Stimulated activated CD4-positive, alpha-beta T cell treated with anti-CD3 and anti-CD28 coated beads, Interleukin-4, amount 100 ng/mL, for 48 hours (primary cell): ENCODE results near the gene NECTIN1.

ENCODE experiments used
- DNase-seq, 2 donors: peaks; one replicate each; pipeline ENCODE4 v3.0.0-alpha.2; 2020; ENCODE audit warnings: low read depth in 2 of 2

The NECTIN1 gene

GRCh38 chr11:119729951-119730613, 1.1 kb upstream of the NECTIN1 start:
- no peak for DNase-seq

- no peak for DNase-seq
Observed at GRCh38 chr11:119729581-119729927, 554 bp upstream of the NECTIN1 start.

DNA sequence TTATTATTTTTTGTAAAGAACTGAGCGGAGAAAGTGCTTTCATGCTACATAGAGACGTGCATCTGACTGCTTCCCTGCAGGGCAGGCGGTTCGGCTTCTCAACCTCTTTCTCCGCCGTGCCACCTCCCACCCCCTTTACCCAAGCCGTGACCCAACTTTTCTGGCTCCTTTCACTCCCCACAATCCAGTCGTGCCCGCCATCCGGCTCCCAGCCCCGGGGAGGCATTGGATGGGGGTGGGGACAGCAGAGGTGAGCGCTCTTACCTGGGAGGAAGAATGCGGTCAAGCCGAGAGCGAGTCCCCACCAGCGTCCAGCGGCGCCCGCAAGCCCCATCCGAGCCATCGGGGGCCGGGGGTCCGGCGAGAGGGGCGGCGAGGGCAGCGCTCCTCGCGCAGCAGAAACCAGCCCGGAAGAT, 781 bp downstream of the NECTIN1 start:
- DNase-seq = no peak

DNA sequence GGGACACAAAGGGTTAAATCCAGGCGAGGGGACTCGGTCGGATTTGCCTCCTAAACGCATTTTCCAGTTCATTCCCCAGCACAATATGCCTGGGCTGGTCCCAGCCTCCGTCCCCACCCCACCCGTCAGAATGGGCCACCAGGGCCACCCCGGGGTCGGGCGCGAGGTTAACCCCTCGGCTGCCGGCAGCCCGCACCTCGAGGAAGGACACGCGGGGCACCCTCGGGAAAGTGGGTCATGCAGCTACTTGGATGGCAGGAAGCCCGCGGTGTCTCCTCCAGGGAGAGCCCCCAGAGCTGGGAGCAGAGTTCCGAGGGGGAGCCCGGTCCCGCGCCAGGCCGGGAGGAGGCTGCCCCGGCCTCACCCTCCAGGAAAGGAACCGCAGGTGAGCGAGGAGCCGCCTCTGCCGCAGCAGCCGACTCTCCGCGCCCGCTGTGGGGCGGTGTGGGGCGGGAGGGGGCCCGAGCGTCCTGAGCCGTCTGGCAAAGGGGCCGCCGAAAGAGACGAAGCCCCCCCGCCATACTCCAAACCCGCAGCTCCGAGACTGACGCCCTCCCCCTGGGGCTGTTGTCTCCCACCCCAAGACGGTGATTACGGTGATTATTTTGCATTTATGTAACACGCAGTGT, 1.4 kb downstream of the NECTIN1 start:
- no peak for DNase-seq

DNA sequence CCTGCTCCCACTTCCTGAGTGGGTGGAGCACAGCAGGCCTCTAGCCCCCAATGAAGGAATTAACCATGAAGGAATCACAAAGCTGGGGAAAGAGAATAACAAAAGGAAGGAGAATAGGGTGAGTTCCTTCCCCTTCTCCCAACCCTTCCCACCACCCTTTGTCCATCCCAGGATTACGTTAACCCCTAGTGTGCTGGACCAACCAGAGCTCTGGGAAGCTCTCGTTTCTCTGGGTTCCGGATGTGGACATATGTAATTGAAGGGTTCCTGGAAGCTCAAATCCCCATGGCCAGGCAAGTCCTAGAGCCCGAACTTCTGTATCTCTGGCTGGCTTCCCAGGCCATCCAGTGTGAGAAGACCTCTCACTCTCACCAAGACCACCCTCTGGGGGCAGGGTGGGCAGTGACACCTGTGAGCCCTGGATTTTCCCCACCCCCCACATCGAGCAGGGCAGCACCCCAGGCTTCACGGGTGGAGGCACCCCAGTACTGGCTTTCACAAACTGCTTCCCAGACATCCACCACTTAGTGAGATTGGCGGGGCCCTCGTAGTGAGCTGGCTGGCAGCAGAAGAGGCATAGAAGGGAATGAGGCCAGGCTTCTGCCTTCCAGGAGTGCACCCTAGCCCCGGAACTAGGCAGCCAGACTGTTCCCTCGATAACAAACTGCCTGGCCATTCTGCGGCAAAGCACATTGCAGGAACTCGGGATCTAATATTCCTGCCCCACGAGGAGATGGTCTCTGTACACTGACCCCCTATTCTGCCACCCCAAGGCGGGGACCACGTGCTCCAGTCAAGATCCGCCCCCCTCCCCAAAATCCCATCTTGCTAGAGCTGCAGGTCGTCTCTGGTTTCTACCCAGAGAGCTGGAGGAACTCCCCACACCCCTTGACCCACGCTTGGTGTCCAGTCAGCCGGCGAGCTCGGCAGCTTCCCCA, 2.1 kb downstream of the NECTIN1 start:
- DNase-seq = no peak

GRCh38 chr11:119726150-119726553, 2.8 kb downstream of the NECTIN1 start:
- no peak for DNase-seq

DNA sequence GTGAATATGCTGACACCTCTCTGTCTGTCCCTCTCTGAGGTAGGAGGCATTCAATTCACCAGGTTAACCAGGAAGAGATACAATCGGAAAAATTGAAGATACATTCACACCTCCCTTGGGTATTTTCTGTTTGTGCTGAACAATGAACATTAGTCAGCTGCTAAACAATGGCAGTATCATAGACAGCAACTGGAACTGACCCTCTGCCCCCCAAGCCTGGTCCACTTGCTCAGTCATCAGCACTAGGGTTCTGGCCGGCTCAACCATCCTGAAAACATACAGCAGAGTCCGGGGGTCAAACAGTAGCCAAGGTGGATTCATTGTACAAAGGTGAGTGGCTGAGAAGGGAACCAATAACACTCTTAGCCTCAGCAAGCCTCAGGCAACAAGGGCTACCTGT, 4.0 kb downstream of the NECTIN1 start:
- DNase-seq = no peak

- no peak for DNase-seq
Observed at GRCh38 chr11:119723952-119724325, 5.1 kb downstream of the NECTIN1 start.

GRCh38 chr11:119723243-119723951, 5.6 kb downstream of the NECTIN1 start:
- DNase-seq = no peak

DNA sequence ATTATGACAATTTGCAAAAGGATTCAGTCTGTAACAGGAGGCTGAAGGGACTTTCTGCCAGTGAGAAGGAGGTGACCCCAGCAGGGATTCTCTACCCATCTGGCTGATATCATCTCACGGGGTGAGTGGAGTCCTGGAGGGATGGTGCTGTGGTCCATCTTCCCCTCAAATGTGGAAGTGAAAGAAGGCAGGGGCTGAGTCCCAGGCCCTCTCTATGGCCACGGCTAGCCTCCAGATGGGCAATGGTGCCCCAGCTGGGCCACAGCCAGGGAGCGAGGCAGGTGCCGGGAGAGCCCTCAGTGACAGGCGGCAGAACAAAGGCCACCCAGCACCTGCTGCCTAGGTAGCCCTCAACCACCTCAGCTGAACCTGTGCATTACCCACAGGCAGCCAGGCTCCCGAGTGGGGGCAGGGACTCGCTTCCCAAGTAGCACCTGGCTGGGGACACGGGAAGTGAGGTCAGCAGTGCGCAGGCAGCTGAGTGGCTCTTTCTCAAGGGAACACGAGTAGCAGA, 6.7 kb downstream of the NECTIN1 start:
- DNase-seq = no peak

- DNase-seq = no peak
Observed at GRCh38 chr11:119721129-119722120, 7.6 kb downstream of the NECTIN1 start.

GRCh38 chr11:119720311-119720913, 8.6 kb downstream of the NECTIN1 start:
- DNase-seq = no peak

DNA sequence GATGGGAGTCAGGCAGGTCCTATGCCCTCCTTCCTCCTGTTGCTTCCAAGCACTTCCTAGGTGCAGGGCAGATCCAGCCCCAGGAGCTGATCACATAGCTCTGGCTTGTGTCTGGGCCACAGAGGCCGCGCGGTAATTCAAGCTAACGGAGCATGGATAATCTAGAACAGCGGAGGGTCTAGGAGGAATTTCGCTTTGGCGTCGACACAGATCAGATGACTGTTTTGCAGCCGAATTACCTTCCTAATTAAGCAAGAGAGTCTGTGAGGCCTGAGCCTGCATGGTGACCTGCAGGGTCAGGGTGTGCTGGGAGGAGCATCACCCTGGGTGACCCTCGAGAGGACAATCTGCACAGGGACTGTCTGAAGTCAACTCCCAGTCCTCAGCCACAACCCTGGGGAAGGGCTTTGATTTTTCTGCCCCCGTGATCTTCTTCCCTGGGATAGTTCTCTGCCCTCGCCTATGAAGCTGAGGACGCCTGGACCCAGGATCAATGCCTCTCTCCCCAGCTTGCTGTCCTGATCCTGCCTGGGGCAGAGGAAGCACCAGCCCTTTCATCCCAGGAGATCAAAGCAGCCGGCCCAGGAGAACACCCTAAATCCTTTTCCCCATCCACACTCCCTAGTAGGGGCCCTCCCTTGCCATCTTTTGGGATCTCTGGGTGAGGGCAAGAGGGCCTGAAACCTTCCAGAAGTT, 11.0 kb downstream of the NECTIN1 start:
- no peak for DNase-seq

- no peak for DNase-seq
Observed at GRCh38 chr11:119716582-119717498, 12.2 kb downstream of the NECTIN1 start.

GRCh38 chr11:119714590-119714989, 14.4 kb downstream of the NECTIN1 start:
- no peak for DNase-seq

DNA sequence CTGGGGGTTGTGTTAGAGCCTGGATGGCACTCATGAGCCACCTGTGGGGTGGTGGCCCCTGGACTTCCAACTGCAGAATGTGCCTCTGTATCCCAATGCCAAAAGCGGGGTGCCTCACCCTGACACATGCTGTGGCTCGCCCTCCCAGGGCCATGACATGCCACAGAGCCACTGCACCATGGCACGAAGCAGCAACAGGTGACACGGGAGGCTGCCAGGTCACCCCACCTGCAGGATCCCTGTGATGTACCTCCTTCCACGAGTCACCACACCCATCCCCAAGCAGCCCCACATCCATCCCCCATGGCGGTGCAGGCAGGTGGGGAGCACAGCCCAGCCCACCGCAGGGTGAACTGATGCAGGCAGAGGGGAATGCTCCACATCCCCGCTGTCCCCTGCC, 14.8 kb downstream of the NECTIN1 start:
- DNase-seq = no peak

DNA sequence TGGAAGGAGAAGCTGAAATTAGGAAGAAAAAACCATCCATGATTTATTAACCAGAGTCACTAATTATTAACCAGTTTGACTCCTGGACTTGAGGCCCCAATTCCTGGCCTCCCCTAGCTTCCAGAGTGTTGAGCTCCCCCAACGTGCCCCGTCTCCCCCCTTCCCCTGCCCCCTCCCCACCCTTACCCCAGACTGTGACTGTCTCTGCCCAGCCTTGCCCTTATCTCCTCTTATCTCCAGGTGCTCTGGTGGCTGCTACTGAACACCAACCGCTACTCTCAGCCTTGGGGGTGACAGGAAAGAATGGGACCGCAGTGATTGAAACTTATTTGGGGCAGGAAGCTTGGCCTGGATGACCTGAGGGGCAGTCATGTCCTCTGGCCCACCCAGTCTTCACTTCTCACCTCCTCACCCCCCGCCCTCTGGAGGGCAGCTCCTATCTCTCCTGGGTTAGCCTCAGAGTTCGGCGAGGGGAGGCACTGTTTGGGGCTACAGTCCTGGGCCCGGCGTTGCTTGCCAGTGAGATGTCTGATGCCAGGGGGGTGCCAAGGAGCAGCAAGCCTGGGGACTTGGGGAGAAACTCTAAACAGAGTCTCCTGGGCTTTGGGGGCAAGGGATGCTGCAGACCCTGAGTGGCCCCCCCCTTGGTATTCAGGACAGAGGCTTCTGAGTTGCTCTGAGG, 15.5 kb downstream of the NECTIN1 start:
- no peak for DNase-seq
